Stimulated activated CD4-positive, alpha-beta T cell treated with anti-CD3 and anti-CD28 coated beads, Interleukin-12 subunit alpha, Interleukin-12 subunit beta, amount 100 ng/mL, for 24 hours (primary cell): Measurements from ENCODE around the gene GALK1.

Experiments
- DNase-seq, 2 experiments: peaks; one replicate each; pipeline ENCODE4 v3.0.0-alpha.2; 2020; ENCODE audit warnings: low read depth in 2 of 2

GALK1 gene

GRCh38 chr17:75725504-75725903 is 39.5 kb downstream of the GALK1 start:
- DNase-seq: no peak

- DNase-seq: no peak
Observed at GRCh38 chr17:75724016-75725003, 40.7 kb downstream of the GALK1 start.

- DNase-seq: no peak
Observed at GRCh38 chr17:75723171-75723930, 41.6 kb downstream of the GALK1 start.

GRCh38 chr17:75722542-75723095 is 42.4 kb downstream of the GALK1 start:
- no peak for DNase-seq

DNA sequence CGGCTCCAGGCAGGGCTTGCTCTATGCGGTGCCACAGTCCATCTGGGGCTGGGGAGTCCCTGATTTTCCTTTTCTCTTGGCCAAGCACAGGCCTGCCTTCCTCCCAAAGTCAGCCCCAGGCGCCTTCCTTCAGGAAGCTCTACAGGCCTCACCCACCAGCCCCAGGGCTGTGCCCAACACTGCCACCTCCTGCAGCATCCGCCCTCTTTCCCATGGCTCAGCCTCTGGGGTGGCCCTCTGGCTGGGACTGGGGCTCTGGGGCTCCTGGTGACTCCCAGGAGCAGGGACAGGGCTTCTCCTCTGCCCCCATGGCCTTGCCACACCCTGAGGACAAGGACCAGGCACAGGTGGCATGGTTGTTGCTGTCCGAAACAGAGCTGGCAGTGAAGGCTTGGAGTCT is 42.9 kb downstream of the GALK1 start:
- DNase-seq: no peak

DNA sequence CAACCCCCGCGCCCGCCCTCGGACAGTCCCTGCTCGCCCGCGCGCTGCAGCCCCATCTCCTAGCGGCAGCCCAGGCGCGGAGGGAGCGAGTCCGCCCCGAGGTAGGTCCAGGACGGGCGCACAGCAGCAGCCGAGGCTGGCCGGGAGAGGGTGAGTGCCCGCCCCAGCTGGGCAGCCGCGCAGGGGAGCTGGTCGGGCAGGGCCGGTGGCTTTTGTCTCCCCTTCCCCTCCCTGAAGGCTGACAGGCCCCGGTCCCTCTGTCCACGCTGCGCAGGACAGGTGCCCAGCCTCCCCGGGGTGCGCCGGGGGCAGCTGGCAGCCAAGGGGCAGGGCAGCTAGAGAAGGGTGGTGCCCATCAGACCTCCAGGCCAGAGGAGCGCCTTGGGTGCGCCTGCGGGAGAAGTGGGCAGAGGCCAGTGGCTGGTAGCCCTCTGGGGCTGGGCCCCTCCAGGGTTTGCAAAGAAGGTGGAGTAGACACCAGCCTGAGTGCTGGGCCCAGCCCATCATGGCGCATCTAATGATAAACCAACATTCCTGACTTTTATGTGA is 43.5 kb downstream of the GALK1 start:
- DNase-seq: no peak

DNA sequence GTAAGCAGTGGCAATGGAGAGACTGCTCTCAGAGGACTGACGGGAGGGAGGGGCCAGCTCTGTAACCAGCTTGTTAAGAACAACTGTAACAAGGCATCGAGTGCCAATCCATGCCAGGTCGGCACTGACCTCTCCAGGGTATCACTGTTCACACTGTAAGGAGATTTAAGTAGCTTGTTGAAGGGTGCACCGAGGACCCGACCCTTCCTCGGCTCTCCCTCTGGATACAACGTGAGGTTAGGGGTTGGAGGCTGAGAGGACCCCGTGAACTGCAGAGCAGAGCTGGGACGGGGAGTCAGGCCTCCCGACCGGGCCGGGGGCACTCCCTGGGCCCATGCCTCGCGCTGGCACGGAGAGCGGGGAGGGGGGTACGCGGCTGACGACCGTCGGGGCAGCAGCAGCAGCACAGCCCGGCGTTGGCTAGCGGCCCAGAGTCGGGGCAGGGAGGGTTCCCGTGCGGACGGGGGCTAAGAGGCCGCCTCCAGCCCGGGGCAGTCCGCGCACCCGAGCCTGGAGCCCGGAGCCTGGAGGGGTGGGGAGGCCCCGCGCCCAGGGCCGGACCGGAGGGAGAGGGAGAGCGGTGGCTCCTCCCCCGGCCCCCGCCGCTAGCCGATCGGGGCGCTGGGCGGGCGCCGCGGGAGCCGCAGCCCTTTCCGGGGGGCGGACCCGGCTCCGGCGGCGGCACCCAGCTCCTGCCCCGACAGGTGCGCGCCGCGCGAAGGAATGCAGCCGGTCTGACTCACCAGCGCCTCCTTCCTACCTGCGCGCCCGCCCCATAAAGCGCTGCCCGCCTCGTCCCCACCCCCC is 44.1 kb downstream of the GALK1 start, which contains the start of gene ITGB4:
Gene ITGB4, plus strand, starts transcription at position 804 of the 807 bp plus-strand sequence. CDS start 3,245 bp downstream, outside the sequence.
- DNase-seq: peak; percentile 3 to 32

- no peak for DNase-seq
Observed at GRCh38 chr17:75719732-75720131, 45.3 kb downstream of the GALK1 start.

- DNase-seq: no peak
Observed at GRCh38 chr17:75712446-75712845, 52.5 kb downstream of the GALK1 start.
